Neural cell (in vitro differentiated cells): ENCODE results near the gene CARS1. TPM values are rescaled to one million over a fixed set of nuclear protein-coding genes. Genes with fewer than 3 reads are reported as not detected.

ENCODE experiments used
- H2AFZ ChIP-seq: fragments of 200-600, 300-800 bp; sonication (generic), shearing (Covaris generic); 2 replicates; pipeline ENCODE4 v1.6.0; 2014; ENCODE audit warnings: low read depth, mild to moderate bottlenecking, antibody characterized with exemption, low read length, moderate library complexity
- H3F3A ChIP-seq: fragments of 200-600 bp; shearing (Covaris generic); 2 replicates; pipeline ENCODE4 v1.6.1; 2016; ENCODE audit warnings: mild to moderate bottlenecking, moderate library complexity, mixed read lengths, antibody characterized with exemption, low read length; ENCODE audit not compliant: insufficient read depth, poor library complexity, severe bottlenecking
- H3K27ac ChIP-seq: fragments of 200-600, 300-800 bp; sonication (generic), shearing (Covaris generic); 2 replicates; pipeline ENCODE4 v1.5.1; 2014; ENCODE audit warnings: mild to moderate bottlenecking, low read length, moderate library complexity
- H3K27me3 ChIP-seq: fragments of 300-800, 200-600 bp; sonication (generic), shearing (Covaris generic); 2 replicates; pipeline ENCODE4 v1.6.0; 2014; ENCODE audit warnings: mild to moderate bottlenecking, low read depth, low read length, moderate library complexity; ENCODE audit not compliant: insufficient read depth
- H3K36me3 ChIP-seq: fragments of 300-800, 200-600 bp; sonication (generic), shearing (Covaris generic); 2 replicates; pipeline ENCODE4 v1.5.1; 2014; ENCODE audit warnings: mild to moderate bottlenecking, antibody characterized with exemption, low read length, moderate library complexity; ENCODE audit not compliant: insufficient read depth
- H3K4me2 ChIP-seq: fragments of 300-800, 200-600 bp; sonication (generic), shearing (Covaris generic); 2 replicates; pipeline ENCODE4 v1.6.0; 2014; ENCODE audit warnings: mild to moderate bottlenecking, low read length
- H3K4me3 ChIP-seq: fragments of 300-800, 200-600 bp; sonication (generic), shearing (Covaris generic); 2 replicates; pipeline ENCODE4 v1.5.1; 2014; ENCODE audit warnings: mild to moderate bottlenecking, low read length, moderate library complexity
- H3K79me2 ChIP-seq: fragments of 200-600 bp; shearing (Covaris generic); replicated peaks from 2 replicates; pipeline ENCODE4 v1.6.0; 2014; ENCODE audit warnings: mild to moderate bottlenecking, low read length, moderate library complexity; ENCODE audit not compliant: insufficient read depth
- H3K9ac ChIP-seq: fragments of 300-800, 200-600 bp; sonication (generic), shearing (Covaris generic); 2 replicates; pipeline ENCODE4 v1.6.1; 2016; ENCODE audit warnings: mild to moderate bottlenecking, low read length, mixed read lengths
- H3K9me2 ChIP-seq: fragments of 200-600 bp; shearing (Covaris generic); 2 replicates; pipeline ENCODE4 v1.6.1; 2016; ENCODE audit warnings: mild to moderate bottlenecking, low read length, mixed read lengths; ENCODE audit not compliant: insufficient read depth
- H3K9me3 ChIP-seq: fragments of 200-600, 300-800 bp; sonication (generic), shearing (Covaris generic); 2 replicates; pipeline ENCODE4 v1.6.1; 2016; ENCODE audit warnings: mild to moderate bottlenecking, mixed run types, low read length, moderate library complexity, mixed read lengths
- H4K20me1 ChIP-seq: fragments of 200-600 bp; shearing (Covaris generic); 2 replicates; pipeline ENCODE4 v1.6.1; 2016; ENCODE audit warnings: mild to moderate bottlenecking, mixed run types; ENCODE audit not compliant: insufficient read depth
- EP300 ChIP-seq: fragments of 450-650 bp; conservative IDR thresholded peaks from 2 replicates; pipeline ENCODE4 v1.6.1; 2014; ENCODE audit warnings: antibody characterized with exemption, mild to moderate bottlenecking, moderate library complexity; ENCODE audit not compliant: poor library complexity, severe bottlenecking
- EZH2 ChIP-seq: fragments of 200-600, 300-800 bp; shearing (Covaris generic), sonication (generic); IDR thresholded peaks from 2 replicates; pipeline ENCODE4 v1.6.1; 2014; ENCODE audit warnings: antibody characterized with exemption, low read length, borderline replicate concordance, mild to moderate bottlenecking; ENCODE audit not compliant: insufficient read depth, poor library complexity, severe bottlenecking
- MXI1 ChIP-seq: fragments of 450-650 bp; conservative IDR thresholded peaks from 2 replicates; pipeline ENCODE4 v1.6.1; 2014; ENCODE audit warnings: antibody characterized with exemption, mild to moderate bottlenecking; ENCODE audit not compliant: poor library complexity, severe bottlenecking
- POLR2AphosphoS5 ChIP-seq: IDR thresholded peaks from 2 replicates; pipeline ENCODE4 v1.6.1; 2012
- RAD21 ChIP-seq: fragments of 450-650 bp; conservative IDR thresholded peaks from 2 replicates; pipeline ENCODE4 v1.6.1; 2014; ENCODE audit warnings: antibody characterized with exemption, mild to moderate bottlenecking, moderate library complexity
- SMC3 ChIP-seq: fragments of 450-650 bp; conservative IDR thresholded peaks from 2 replicates; pipeline ENCODE4 v1.6.1; 2014; ENCODE audit warnings: antibody characterized with exemption, mild to moderate bottlenecking, moderate library complexity; ENCODE audit not compliant: poor library complexity
- TAF1 ChIP-seq: IDR thresholded peaks from 2 replicates; pipeline ENCODE4 v1.6.1; 2012; ENCODE audit warnings: low read depth
- polyA plus RNA-seq: library from polyadenylated mRNA; depleted of rRNA; stranded (reverse); fragments of >200 nt; gene quantifications from 2 replicates; pipeline ENCODE4 v1.2.3, GENCODE V29; 2014
- TF ChIP-seq, protein P1 (sequence below): IDR thresholded peaks from 2 replicates; pipeline ENCODE4 v1.6.1; 2012; ENCODE audit warnings: borderline replicate concordance
- TF ChIP-seq, protein P2 (sequence below): fragments of 450-650 bp; IDR thresholded peaks from 2 replicates; pipeline ENCODE4 v1.5.1; 2014; ENCODE audit warnings: antibody characterized with exemption, mild to moderate bottlenecking, moderate library complexity; ENCODE audit not compliant: poor library complexity, severe bottlenecking

CARS1 gene
- polyA plus RNA-seq, 1 donor from 2014 or later: 48.2 TPM

DNA sequence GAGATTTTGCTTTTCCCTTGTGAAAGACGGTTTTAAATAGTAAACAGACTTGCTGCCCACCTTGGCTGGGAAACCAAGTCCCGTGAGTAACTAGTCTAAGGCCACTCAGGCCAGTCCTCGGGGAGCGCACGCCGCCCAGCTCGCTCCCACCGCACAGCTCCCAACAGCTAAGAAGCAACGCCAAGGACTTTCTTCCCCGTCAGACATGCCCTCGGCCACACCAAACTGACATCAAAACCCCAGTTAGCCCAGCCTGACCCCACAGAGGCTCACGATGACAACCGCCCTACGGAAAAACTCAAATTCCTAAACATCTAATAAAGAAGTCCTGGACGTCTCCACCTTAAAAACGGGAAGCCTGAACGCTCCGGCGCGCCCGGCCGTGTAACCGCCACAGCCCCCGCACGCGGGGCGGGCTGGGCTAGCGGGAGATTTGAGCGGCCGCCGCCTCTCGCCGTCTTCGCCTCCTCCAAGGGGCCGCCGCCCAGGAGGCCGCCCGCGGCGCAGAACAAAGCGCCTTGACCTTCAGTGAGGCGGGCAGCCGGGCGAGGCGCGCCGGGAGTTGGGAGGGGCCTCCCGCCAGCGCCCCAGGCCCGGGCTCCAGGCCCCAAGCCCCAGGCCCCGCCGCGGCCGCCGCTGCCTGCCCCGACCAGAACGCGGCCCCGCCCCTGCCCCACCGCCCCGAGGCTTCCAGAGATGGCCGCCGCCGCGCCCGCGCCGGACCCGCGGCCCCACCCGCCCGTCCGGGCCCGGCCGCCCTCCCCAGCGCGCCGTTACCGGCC lies 65.6 kb downstream of the CARS1 start:
- Histone ChIP-seq H2AFZ (no peak overlapping the region), H3F3A (no peaks in the 10 kb centered on the region), H4K20me1 (peaks cover 12% of the 10 kb centered on the region), H3K4me2 (peak overlapping the region; percentile 97), H3K27ac (peak overlapping the region; percentile 80), H3K27me3 (no peaks in the 10 kb centered on the region), H3K9ac (peak overlapping the region; percentile 87), H3K9me2 (no peaks in the 10 kb centered on the region), H3K4me3 (peak overlapping the region; percentile 96), H3K36me3 (no peaks in the 10 kb centered on the region), H3K9me3 (no peaks in the 10 kb centered on the region), H3K79me2 (peaks cover 51% of the 10 kb centered on the region)
- TF ChIP-seq POLR2AphosphoS5: no peak
- TF ChIP-seq MXI1: peak; percentile 3

DNA sequence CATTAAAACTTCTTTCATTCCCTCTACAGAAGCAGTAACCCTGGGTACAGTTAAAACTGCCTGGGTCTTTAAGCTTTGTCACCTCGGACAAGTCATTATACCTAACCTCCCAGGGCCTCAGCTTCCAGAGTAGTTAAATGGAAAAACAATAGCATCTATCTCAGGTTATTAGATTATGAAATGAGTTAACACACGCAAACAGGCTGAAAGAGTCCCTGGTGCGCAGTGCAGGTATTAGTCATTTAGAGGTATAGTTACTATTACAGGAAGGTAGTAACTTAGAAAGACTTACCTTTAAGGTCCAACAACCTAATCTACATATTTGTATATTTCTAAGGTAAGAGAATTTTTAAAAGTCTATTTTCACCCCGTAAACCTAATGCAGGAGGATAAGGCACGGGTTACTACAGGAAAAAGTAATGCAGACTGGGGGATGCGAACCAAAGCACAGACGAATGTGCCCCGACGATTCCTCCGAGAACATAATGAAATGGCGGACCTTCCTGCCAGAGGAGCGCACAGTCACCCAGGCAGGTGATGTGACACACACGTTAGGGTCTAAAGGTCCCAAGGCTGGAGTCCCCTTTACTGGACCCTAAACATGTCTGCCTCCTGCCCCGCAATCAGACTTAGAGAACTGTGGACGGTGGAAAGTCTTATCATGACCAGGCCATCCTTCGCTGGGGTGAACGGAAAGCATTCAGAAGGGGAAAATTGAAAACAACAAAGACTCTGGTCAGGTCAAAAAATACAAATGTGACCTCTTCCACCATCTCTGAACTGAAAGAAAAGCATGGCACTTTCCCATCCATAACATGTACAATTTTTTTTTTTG lies 66.4 kb downstream of the CARS1 start:
- peaks cover 59% of the 10 kb centered on the region for H3K79me2 ChIP-seq
- no peaks in the 10 kb centered on the region for H3K9me3 ChIP-seq
- no peaks in the 10 kb centered on the region for H3K27me3 ChIP-seq
- H3K9me2 ChIP-seq: no peaks in the 10 kb centered on the region
- no peak overlapping the region for H2AFZ ChIP-seq
- no peaks in the 10 kb centered on the region for H3F3A ChIP-seq
- H3K9ac ChIP-seq: peak overlapping the region; percentile 87
- TF ChIP-seq TAF1: no peak
- TF ChIP-seq, protein P1, sequence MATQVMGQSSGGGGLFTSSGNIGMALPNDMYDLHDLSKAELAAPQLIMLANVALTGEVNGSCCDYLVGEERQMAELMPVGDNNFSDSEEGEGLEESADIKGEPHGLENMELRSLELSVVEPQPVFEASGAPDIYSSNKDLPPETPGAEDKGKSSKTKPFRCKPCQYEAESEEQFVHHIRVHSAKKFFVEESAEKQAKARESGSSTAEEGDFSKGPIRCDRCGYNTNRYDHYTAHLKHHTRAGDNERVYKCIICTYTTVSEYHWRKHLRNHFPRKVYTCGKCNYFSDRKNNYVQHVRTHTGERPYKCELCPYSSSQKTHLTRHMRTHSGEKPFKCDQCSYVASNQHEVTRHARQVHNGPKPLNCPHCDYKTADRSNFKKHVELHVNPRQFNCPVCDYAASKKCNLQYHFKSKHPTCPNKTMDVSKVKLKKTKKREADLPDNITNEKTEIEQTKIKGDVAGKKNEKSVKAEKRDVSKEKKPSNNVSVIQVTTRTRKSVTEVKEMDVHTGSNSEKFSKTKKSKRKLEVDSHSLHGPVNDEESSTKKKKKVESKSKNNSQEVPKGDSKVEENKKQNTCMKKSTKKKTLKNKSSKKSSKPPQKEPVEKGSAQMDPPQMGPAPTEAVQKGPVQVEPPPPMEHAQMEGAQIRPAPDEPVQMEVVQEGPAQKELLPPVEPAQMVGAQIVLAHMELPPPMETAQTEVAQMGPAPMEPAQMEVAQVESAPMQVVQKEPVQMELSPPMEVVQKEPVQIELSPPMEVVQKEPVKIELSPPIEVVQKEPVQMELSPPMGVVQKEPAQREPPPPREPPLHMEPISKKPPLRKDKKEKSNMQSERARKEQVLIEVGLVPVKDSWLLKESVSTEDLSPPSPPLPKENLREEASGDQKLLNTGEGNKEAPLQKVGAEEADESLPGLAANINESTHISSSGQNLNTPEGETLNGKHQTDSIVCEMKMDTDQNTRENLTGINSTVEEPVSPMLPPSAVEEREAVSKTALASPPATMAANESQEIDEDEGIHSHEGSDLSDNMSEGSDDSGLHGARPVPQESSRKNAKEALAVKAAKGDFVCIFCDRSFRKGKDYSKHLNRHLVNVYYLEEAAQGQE: peak; percentile 18
- TF ChIP-seq RAD21: no peak
- H3K27ac ChIP-seq: peak overlapping the region; percentile 80
- H4K20me1 ChIP-seq: peaks cover 12% of the 10 kb centered on the region
- peak overlapping the region; percentile 96 for H3K4me3 ChIP-seq
- H3K4me2 ChIP-seq: peak overlapping the region; percentile 97
- no peaks in the 10 kb centered on the region for H3K36me3 ChIP-seq

DNA sequence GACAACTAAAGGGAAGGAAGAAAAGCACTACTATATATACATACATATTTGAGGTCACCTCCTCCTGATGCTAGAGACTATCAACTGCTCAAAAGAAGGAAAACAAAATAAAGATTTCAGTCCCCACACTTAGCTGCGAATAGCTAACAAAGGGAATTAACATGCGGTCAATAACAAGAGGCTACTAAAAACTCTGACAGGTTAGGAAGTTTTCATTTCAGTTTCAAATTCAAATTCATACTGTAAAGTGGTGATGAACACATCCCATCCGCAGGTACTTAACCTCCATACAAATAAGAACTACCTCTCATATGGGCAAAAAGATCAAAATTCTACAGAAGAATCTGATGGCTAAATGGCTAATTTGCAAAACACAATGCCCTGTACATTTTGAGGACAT lies 67.7 kb downstream of the CARS1 start:
- Histone ChIP-seq H3F3A (no peaks in the 10 kb centered on the region), H3K36me3 (no peaks in the 10 kb centered on the region), H3K27me3 (no peaks in the 10 kb centered on the region), H3K79me2 (peaks cover 72% of the 10 kb centered on the region), H3K4me2 (peak overlapping the region; percentile 97), H4K20me1 (peaks cover 12% of the 10 kb centered on the region), H3K9me2 (no peaks in the 10 kb centered on the region), H3K9ac (no peak overlapping the region), H3K4me3 (peak overlapping the region; percentile 96), H3K9me3 (no peaks in the 10 kb centered on the region), H3K27ac (no peak overlapping the region), H2AFZ (no peak overlapping the region)
- TF ChIP-seq, protein P1: no peak
- TF ChIP-seq EZH2: no peak
- TF ChIP-seq, protein P2, sequence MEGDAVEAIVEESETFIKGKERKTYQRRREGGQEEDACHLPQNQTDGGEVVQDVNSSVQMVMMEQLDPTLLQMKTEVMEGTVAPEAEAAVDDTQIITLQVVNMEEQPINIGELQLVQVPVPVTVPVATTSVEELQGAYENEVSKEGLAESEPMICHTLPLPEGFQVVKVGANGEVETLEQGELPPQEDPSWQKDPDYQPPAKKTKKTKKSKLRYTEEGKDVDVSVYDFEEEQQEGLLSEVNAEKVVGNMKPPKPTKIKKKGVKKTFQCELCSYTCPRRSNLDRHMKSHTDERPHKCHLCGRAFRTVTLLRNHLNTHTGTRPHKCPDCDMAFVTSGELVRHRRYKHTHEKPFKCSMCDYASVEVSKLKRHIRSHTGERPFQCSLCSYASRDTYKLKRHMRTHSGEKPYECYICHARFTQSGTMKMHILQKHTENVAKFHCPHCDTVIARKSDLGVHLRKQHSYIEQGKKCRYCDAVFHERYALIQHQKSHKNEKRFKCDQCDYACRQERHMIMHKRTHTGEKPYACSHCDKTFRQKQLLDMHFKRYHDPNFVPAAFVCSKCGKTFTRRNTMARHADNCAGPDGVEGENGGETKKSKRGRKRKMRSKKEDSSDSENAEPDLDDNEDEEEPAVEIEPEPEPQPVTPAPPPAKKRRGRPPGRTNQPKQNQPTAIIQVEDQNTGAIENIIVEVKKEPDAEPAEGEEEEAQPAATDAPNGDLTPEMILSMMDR: no peak
- no peak for TF ChIP-seq POLR2AphosphoS5
- no peak for TF ChIP-seq TAF1
- TF ChIP-seq MXI1: no peak
- no peak for TF ChIP-seq RAD21
- TF ChIP-seq SMC3: no peak
- TF ChIP-seq EP300: no peak
